ENCODE data around the gene RYR1. TPM values are rescaled to one million over a fixed set of nuclear protein-coding genes. Genes with fewer than 3 reads are reported as not detected.

The RYR1 gene
- 4.8 TPM for total RNA-seq
- long read RNA-seq, partial matches to known transcripts, result 4 of 8 reads
- long read RNA-seq, other reads (novel, unspliced or antisense), result 4 of 8 reads

GRCh38 chr19:38433268-38433733, at the start of gene RYR1:
TSS of gene RYR1 (plus strand) at chr19:38433691. CDS start at chr19:38433830, 139 bp downstream.
- DNase-seq (ENCODE audit: low spot score), result no peak

- DNase-seq (ENCODE audit: low spot score), result no peak
Observed at GRCh38 chr19:38383743-38384142, 49.7 kb upstream of the RYR1 start.

GRCh38 chr19:38384209-38385027, 49.1 kb upstream of the RYR1 start:
- no peak for DNase-seq (ENCODE audit: low spot score)

- DNase-seq (ENCODE audit: low spot score), result no peak
Observed at GRCh38 chr19:38385057-38385803, 48.3 kb upstream of the RYR1 start.

GRCh38 chr19:38385804-38386257, 47.7 kb upstream of the RYR1 start:
- no peak for DNase-seq (ENCODE audit: low spot score)

- DNase-seq (ENCODE audit: low spot score), result no peak
Observed at GRCh38 chr19:38386300-38386970, 47.1 kb upstream of the RYR1 start.

- no peak for DNase-seq (ENCODE audit: low spot score)
Observed at GRCh38 chr19:38386971-38387549, 46.4 kb upstream of the RYR1 start.

GRCh38 chr19:38387550-38388348, 45.7 kb upstream of the RYR1 start, which contains the start of gene GGN:
TSS of gene GGN (minus strand) at chr19:38388034. CDS start at chr19:38387261, 773 bp downstream.
- no peak for DNase-seq (ENCODE audit: low spot score)

- no peak for DNase-seq (ENCODE audit: low spot score)
Observed at GRCh38 chr19:38388349-38389100, 45.0 kb upstream of the RYR1 start, which contains the start of gene SPRED3. TSS of gene SPRED3 (plus strand) at chr19:38388697. CDS start at chr19:38390303, 1,606 bp downstream.

GRCh38 chr19:38389101-38389925, 44.2 kb upstream of the RYR1 start:
- DNase-seq (ENCODE audit: low spot score), result no peak

- no peak for DNase-seq (ENCODE audit: low spot score)
Observed at GRCh38 chr19:38389957-38390924, 43.2 kb upstream of the RYR1 start.

GRCh38 chr19:38391911-38392464, 41.5 kb upstream of the RYR1 start:
- no peak for DNase-seq (ENCODE audit: low spot score)

GRCh38 chr19:38392707-38393308, 40.7 kb upstream of the RYR1 start:
- DNase-seq (ENCODE audit: low spot score), result no peak

- DNase-seq (ENCODE audit: low spot score), result no peak
Observed at GRCh38 chr19:38394488-38394887, 39.0 kb upstream of the RYR1 start.

GRCh38 chr19:38395381-38396114, 37.9 kb upstream of the RYR1 start:
- no peak for DNase-seq (ENCODE audit: low spot score)

- no peak for DNase-seq (ENCODE audit: low spot score)
Observed at GRCh38 chr19:38399081-38399480, 34.4 kb upstream of the RYR1 start.

Data from mesenteric fat pad (tissue), 1 donor.